ENCODE data around the gene HMCN1.

- TF ChIP-seq CTCF (IDR thresholded peaks at IDR 0.05; ENCODE audit: low read depth, low read length) (no peak), MAX (IDR thresholded peaks at IDR 0.05; ENCODE audit: low read depth, low read length) (no peak), POLR2A (IDR thresholded peaks at IDR 0.05; ENCODE audit: extremely low read depth, insufficient read length) (no peak)
Measured at GRCh38 chr1:185980891-185981290, 246.7 kb downstream of the HMCN1 start.
